GM12878 (cell line): ENCODE measurements around the gene SERINC5. TPM values are rescaled to one million over a fixed set of nuclear protein-coding genes. Genes with fewer than 3 reads are reported as not detected.

Experiments
- ATAC-seq: fragments of 200-7000 bp; cut with Tn5 transposase; 3 replicates; pipeline ENCODE4 v1.9.1; 2020; ENCODE audit warnings: mild to moderate bottlenecking, moderate library complexity
- BruUV-seq: library from RNA; stranded (reverse); fragments of 400-500 nt; replicated peaks from 2 replicates; lab custom pipeline; 2021; lab: Mats Ljungman, UMichigan
- CTCF ChIA-PET: fragments of 300-600 bp; sonication (Branson Sonifier 250); formaldehyde crosslinking; extraction: SDS; loops from one replicate; lab custom pipeline; 2021; ENCODE audit warnings: inconsistent platforms; lab: Yijun Ruan, JAX
- POLR2A ChIA-PET: fragments of 350-600 bp; formaldehyde crosslinking; extraction: SDS; loops from one replicate; lab custom pipeline; 2021; ENCODE audit warnings: inconsistent platforms; lab: Charles Lee
- RAD21 ChIA-PET: fragments of 300-600 bp; sonication (Branson Sonifier 250); formaldehyde crosslinking; loops from one replicate; lab custom pipeline; 2023; ENCODE audit warnings: antibody characterized with exemption; ENCODE audit not compliant: unreplicated experiment; lab: Charles Lee
- SMC1A ChIA-PET: fragments of 300-600 bp; sonication (Branson Sonifier 250); formaldehyde crosslinking; loops from one replicate; lab custom pipeline; 2023; ENCODE audit not compliant: unreplicated experiment, uncharacterized antibody; lab: Charles Lee
- DNase-seq: peaks from one replicate; pipeline ENCODE4 v3.0.0-alpha.2; 2011; ENCODE audit warnings: low read depth, low spot score
- FAIRE-seq: peaks from 3 replicates; lab custom pipeline; 2011; peaks lifted over from hg19 to GRCh38; lab: Jason Lieb, UNC
- H2AFZ ChIP-seq: 2 replicates; pipeline ENCODE4 v1.6.0; 2011; ENCODE audit warnings: low read depth, low read length, control low read depth; ENCODE audit not compliant: control insufficient read depth
- H3K27ac ChIP-seq: 2 replicates; pipeline ENCODE4 v1.5.1; 2011; ENCODE audit warnings: control low read depth; ENCODE audit not compliant: control insufficient read depth, insufficient read depth
- H3K27me3 ChIP-seq, 2 experiments: replicated peaks in 1 of 2; 2 replicates each; pipeline versions ENCODE4 v1.6.0 to v1.6.1; 2011; ENCODE audit warnings: low read length in 1 of 2; ENCODE audit not compliant: control insufficient read depth in 2 of 2, insufficient read depth in 2 of 2
- H3K36me3 ChIP-seq, 2 experiments: 2 replicates each; pipeline ENCODE4 v1.5.1; 2011; ENCODE audit warnings: low read length in 1 of 2; ENCODE audit not compliant: control insufficient read depth in 2 of 2, insufficient read depth in 2 of 2
- H3K4me1 ChIP-seq: 2 replicates; pipeline ENCODE4 v1.6.1; 2011; ENCODE audit warnings: mild to moderate bottlenecking, low read length, moderate library complexity, mixed read lengths; ENCODE audit not compliant: control insufficient read depth, insufficient read depth
- H3K4me2 ChIP-seq: 2 replicates; pipeline ENCODE4 v1.6.0; 2011; ENCODE audit warnings: control low read depth; ENCODE audit not compliant: control insufficient read depth, insufficient read depth
- H3K4me3 ChIP-seq: fragments of 200-600 bp; sonication (generic); 2 replicates; pipeline ENCODE4 v1.5.1; 2016
- H3K79me2 ChIP-seq: 2 replicates; pipeline ENCODE4 v1.6.0; 2011; ENCODE audit warnings: low read length; ENCODE audit not compliant: control insufficient read depth, insufficient read depth
- H3K9ac ChIP-seq: 2 replicates; pipeline ENCODE4 v1.8.0; 2011; ENCODE audit warnings: low read length, control low read depth, mixed read lengths; ENCODE audit not compliant: control insufficient read depth, insufficient read depth
- H3K9me3 ChIP-seq: replicated peaks from 3 replicates; pipeline ENCODE4 v1.5.1; 2011; ENCODE audit warnings: mild to moderate bottlenecking, low read length; ENCODE audit not compliant: control insufficient read depth, insufficient read depth
- H4K20me1 ChIP-seq: 2 replicates; pipeline ENCODE4 v1.6.0; 2011; ENCODE audit not compliant: control insufficient read depth, insufficient read depth
- BHLHE40 ChIP-seq, 2 experiments: fragments of 450-650 bp in 1 of 2; IDR thresholded peaks; 2 replicates each; pipeline ENCODE4 v1.6.1; 2011 to 2017; ENCODE audit warnings: low read depth in 2 of 2, borderline replicate concordance in 1 of 2, improper control_type of control experiment in 1 of 2, low read length in 1 of 2, mild to moderate bottlenecking in 1 of 2
- CBFB ChIP-seq: IDR thresholded peaks from 2 replicates; pipeline ENCODE4 v1.6.1; 2016; ENCODE audit warnings: antibody characterized with exemption, low read depth
- CHD1 ChIP-seq: IDR thresholded peaks from 2 replicates; pipeline ENCODE4 v1.6.1; 2012; ENCODE audit warnings: low read depth, low read length, improper control_type of control experiment
- MEF2B ChIP-seq: fragments of 450-650 bp; IDR thresholded peaks from 2 replicates; pipeline ENCODE4 v1.6.1; 2018; ENCODE audit warnings: mild to moderate bottlenecking, moderate library complexity; ENCODE audit not compliant: partially characterized antibody, poor library complexity, severe bottlenecking
- MYC ChIP-seq: IDR thresholded peaks from 2 replicates; pipeline ENCODE4 v1.6.1; 2011; ENCODE audit warnings: mild to moderate bottlenecking, low read length, moderate library complexity, inconsistent platforms; ENCODE audit not compliant: insufficient read depth, insufficient replicate concordance, insufficient read length, severe bottlenecking
- STAT1 ChIP-seq: fragments of 450-650 bp; conservative IDR thresholded peaks from 2 replicates; pipeline ENCODE4 v1.6.1; 2014; ENCODE audit warnings: antibody characterized with exemption, mild to moderate bottlenecking
- WRNIP1 ChIP-seq: IDR thresholded peaks from 2 replicates; pipeline ENCODE4 v1.6.1; 2011; ENCODE audit warnings: low read depth, low read length, improper control_type of control experiment, borderline replicate concordance
- ZNF207 ChIP-seq: fragments of 450-650 bp; IDR thresholded peaks from 2 replicates; pipeline ENCODE4 v1.6.1; 2014; ENCODE audit warnings: antibody characterized with exemption, mild to moderate bottlenecking, borderline replicate concordance
- ZNF217 ChIP-seq: fragments of 450-650 bp; IDR thresholded peaks from 2 replicates; pipeline ENCODE4 v1.6.1; 2017; ENCODE audit warnings: antibody characterized with exemption, mild to moderate bottlenecking
- ZZZ3 ChIP-seq: IDR thresholded peaks from 2 replicates; pipeline ENCODE4 v1.6.1; 2011; ENCODE audit warnings: low read depth; ENCODE audit not compliant: control insufficient read depth, insufficient read length
- WGBS: methylation state at CpG from one replicate; pipeline ENCODE4 v1.1.6; 2016; ENCODE audit warnings: low lambda C conversion rate; ENCODE audit not compliant: insufficient replicate concordance, insufficient coverage; ENCODE audit errors: missing lambda C conversion rate; 5-methylcytosine and 5-hydroxymethylcytosine counted together
- in situ Hi-C: fragments of 300-500 bp; cut with MboI; formaldehyde crosslinking; loops from 9 replicates; pipeline ENCODE4 v1.14.3; 2018; ENCODE audit warnings: mixed read lengths
- intact Hi-C: fragments of 100-400 bp; cut with micrococcal nuclease; formaldehyde crosslinking; loops from one replicate; pipeline ENCODE4 v1.14.2; 2022; ENCODE audit not compliant: unreplicated experiment
- polyA plus RNA-seq, 11 experiments: library from polyadenylated mRNA; depleted of rRNA in 4 of 11; unstranded in 6 of 11; stranded (reverse) in 5 of 11; fragments of >200 nt; fragmentation: Nextera tagmentation in 4 of 11; fragmentation: Illumina TruSeq in 1 of 11; extraction: Ambion mirVana in 4 of 11; extraction: Trizol in 1 of 11; gene quantifications; 1 replicate in 1 of 11; 2 replicates in 10 of 11; pipeline versions ENCODE4 v1.2.1 to v1.2.3, GENCODE V29; 2011 to 2016; ENCODE audit warnings: inconsistent platforms in 2 of 11, missing spikeins in 2 of 11, low read depth in 1 of 11
- total RNA-seq, 4 experiments: library from RNA; depleted of rRNA in 3 of 4; stranded (reverse); fragments of >200 nt in 3 of 4; fragmentation: Illumina TruSeq in 1 of 4; extraction: Trizol in 1 of 4; gene quantifications; 2 replicates each; pipeline versions ENCODE4 v1.2.1 to v1.2.3, GENCODE V29; 2013 to 2021
- TF ChIP-seq, protein P1 (sequence below): fragments of 450-650 bp; IDR thresholded peaks from 2 replicates; pipeline ENCODE4 v1.6.1; 2017; ENCODE audit warnings: mild to moderate bottlenecking, low read depth, inconsistent platforms; ENCODE audit not compliant: poor library complexity, severe bottlenecking

Gene SERINC5
- total and polyA plus RNA-seq, 10 of the 15 experiments (the other 5 are each of a cell fraction or from before 2014, with no cell fraction given): 0.66 to 7.0 (median 2.8) TPM

GRCh38 chr5:80101993-80102392, 153.9 kb downstream of the SERINC5 start (continued):
- TF ChIP-seq MYC: no peak
- TF ChIP-seq MEF2B: no peak
- no peak for TF ChIP-seq BHLHE40 (IDR thresholded peaks at IDR 0.05; ENCODE audit: borderline replicate concordance in 1 of 2, low read depth in 2 of 2, low read length in 1 of 2)
- TF ChIP-seq CHD1: no peak
- TF ChIP-seq ZZZ3: no peak

- Histone ChIP-seq H3K27ac (no peak overlapping the region), H3K27me3 (no peaks in the 10 kb centered on the region), H3K9me3 (no peaks in the 10 kb centered on the region), H4K20me1 (no peaks in the 10 kb centered on the region), H3K4me2 (no peak overlapping the region), H3K4me3 (no peak overlapping the region), H3K36me3 (no peaks in the 10 kb centered on the region), H3K9ac (no peak overlapping the region), H3K79me2 (no peaks in the 10 kb centered on the region), H2AFZ (no peak overlapping the region), H3K4me1 (peaks cover 3% of the 10 kb centered on the region; the same call in 1 of the 2 replicates)
- intact Hi-C loops (loop anchor here (10.0 kb wide), 1 partner anchor 387 kb away; the partner anchor contains the start of gene FAM151B), in situ Hi-C loops (no loop called here)
- no TSS peak for BruUV-seq
- WGBS: 63% methylated on average over 10 of the region's 10 CpGs
- ChIA-PET CTCF (interaction anchor here (1.0 to 12.7 kb wide), 3 partner anchors 14 to 209 kb away, joined by 3 to 230 read pairs (median 168); no protein-coding TSS in a partner anchor), SMC1A (interaction anchor here (0.7 to 4.1 kb wide), 6 partner anchors 13 to 209 kb away, joined by 3 to 24 read pairs (median 5); no protein-coding TSS in a partner anchor), RAD21 (interaction anchor here (1.0 to 9.8 kb wide), 6 partner anchors 13 to 383 kb away, joined by 3 to 205 read pairs (median 4); partner anchors contain the start of gene SERINC5), POLR2A (interaction anchor here (0.6 to 1.3 kb wide), 2 partner anchors 158 to 168 kb away, joined by 3 read pairs; partner anchors contain the start of gene SERINC5)
- no peak for ATAC-seq
- no peak for TF ChIP-seq WRNIP1
- TF ChIP-seq STAT1: no peak
- TF ChIP-seq, protein P1, sequence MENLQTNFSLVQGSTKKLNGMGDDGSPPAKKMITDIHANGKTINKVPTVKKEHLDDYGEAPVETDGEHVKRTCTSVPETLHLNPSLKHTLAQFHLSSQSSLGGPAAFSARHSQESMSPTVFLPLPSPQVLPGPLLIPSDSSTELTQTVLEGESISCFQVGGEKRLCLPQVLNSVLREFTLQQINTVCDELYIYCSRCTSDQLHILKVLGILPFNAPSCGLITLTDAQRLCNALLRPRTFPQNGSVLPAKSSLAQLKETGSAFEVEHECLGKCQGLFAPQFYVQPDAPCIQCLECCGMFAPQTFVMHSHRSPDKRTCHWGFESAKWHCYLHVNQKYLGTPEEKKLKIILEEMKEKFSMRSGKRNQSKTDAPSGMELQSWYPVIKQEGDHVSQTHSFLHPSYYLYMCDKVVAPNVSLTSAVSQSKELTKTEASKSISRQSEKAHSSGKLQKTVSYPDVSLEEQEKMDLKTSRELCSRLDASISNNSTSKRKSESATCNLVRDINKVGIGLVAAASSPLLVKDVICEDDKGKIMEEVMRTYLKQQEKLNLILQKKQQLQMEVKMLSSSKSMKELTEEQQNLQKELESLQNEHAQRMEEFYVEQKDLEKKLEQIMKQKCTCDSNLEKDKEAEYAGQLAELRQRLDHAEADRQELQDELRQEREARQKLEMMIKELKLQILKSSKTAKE: no peak
- no peak for TF ChIP-seq ZNF207
- no peak for TF ChIP-seq CBFB
- TF ChIP-seq ZNF217: no peak
- no peak for DNase-seq
- no peak for FAIRE-seq
Observed at GRCh38 chr5:80097451-80097850, 158.4 kb downstream of the SERINC5 start.
